DMS114 treated with DMSO at 0.1 percent for 48 hours (cell line): Measurements from ENCODE around the gene SEPTIN11.

Experiments
- DNase-seq: peaks from one replicate; lab custom pipeline; 2025; ENCODE audit not compliant: unreplicated experiment; lab: John Stamatoyannopoulos, UW

Gene SEPTIN11

DNA sequence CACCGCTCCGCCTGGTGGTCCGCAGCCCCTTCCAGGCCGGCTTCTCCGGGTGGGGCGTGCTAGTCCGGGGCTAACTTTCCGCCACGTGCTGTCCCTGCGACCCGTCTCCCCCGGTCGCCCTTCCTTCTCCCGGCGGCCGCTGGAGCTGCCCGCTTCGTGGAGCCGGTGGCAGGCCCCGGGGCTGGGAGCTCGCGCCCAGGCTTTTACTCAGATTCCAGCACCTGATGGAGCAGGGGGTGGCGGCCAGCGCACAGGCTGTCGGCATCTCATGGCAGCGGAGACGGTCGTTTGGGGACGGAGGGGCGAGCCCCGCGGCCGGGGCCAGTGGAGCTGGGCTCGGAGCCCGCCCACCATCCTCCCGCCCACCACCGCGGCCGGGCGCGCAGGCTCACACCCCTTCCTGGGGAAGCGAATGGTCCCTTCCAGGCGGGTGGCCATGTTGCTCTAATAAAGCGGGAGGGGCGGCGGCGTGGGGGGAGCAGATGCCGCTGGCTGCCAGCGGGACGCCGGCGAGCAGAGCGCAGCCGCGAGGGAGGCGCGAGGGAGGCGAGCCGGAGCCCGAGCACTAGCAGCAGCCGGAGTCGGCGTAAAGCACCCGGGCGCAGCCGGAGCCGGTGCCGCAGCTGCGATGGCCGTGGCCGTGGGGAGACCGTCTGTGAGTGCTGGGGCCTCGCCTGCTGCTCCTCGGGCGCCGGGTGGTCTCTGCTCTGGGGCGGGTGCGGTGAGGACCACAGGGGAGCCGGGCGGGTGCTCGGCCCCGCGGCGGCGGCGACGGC is at the start of gene SEPTIN11:
Gene SEPTIN11, plus strand, starts transcription at position 477 of the 776 bp plus-strand sequence. Its CDS starts 152 bp downstream, at position 629.
- DNase-seq = peak; percentile 39

- no peak for DNase-seq
Observed at GRCh38 chr4:76902233-76902890, 47.2 kb upstream of the SEPTIN11 start.

DNA sequence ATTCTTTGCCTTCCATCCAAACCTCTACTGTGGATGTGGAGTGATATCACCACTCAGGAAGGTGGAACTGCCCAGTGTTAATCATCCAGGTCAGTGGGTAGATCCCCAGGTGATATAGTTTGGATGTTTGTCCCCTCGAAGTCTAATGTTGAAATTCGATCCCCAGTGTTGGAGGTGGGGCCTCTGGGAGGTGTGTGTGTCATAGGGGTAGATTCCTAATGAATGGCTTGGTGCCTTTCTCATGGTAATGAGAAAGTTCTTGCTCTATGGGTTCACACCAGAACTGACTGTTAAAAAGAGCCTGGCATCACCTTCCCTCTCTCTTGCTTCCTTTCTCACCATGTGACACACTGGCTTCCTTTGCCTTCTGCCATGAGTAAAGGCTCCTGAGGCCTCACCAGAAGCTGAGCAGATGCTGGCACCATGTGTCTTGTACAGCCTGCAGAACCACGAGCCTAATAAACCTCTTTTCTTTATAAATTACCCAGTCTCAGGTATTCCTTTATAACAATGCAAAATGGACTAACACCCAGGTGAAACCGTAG is 44.8 kb upstream of the SEPTIN11 start:
- DNase-seq = no peak

DNA sequence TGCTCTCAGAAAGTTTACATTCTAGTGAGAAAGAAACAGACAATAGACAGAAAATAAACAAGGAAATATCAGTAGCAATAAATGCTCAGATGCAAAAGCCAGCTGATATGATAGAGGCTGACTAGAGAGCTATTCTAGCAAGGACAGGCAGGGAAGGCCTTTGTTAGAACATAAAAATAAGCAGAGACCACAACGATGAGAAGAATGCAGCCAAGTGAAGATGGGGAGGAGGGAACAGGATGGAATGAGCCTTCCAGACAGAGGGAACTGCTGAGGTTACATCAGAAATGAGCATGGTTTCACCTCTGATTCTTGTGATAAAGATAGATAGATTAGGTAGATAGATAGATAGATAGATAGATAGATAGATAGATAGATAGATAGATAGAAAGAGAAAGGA is 44.0 kb upstream of the SEPTIN11 start:
- no peak for DNase-seq

GRCh38 chr4:76909711-76910110 is 39.8 kb upstream of the SEPTIN11 start:
- DNase-seq = no peak

GRCh38 chr4:76920715-76921114 is 28.8 kb upstream of the SEPTIN11 start:
- DNase-seq = no peak

DNA sequence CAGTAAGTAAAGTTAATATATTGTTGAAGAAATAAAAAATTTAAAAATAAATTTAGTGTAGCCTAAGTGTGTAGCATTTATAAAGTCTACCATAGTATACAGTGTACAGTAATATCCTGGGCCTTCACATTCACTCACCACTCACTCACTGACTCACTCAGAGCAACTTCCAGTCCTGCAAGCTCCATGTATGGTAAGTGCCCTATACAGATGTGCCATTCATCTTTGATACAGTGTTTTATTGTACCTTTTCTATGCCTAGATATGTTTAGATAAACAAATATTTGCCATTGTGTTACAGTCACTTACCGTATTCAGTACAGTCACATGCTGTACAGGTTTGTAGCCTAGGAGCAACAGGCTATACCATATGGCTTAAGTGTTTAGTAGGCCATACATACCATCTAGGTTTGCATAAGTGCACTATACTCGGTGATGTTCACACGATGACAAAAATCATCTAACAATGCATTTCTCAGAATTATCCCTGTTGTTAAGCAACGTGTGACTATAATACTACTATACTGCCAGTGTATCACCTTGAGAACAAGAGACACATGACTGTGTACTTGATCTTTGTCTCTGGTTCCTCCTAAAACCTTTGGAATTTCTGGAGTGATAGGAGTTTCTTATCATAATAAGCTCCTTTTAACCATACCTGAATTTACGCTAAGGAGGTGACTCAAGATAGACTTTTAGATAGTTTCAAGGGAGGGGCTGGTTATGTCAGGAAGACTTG is 25.8 kb upstream of the SEPTIN11 start:
- no peak for DNase-seq

GRCh38 chr4:76926841-76927240 is 22.7 kb upstream of the SEPTIN11 start:
- DNase-seq = no peak

GRCh38 chr4:76930685-76931084 is 18.9 kb upstream of the SEPTIN11 start:
- no peak for DNase-seq

DNA sequence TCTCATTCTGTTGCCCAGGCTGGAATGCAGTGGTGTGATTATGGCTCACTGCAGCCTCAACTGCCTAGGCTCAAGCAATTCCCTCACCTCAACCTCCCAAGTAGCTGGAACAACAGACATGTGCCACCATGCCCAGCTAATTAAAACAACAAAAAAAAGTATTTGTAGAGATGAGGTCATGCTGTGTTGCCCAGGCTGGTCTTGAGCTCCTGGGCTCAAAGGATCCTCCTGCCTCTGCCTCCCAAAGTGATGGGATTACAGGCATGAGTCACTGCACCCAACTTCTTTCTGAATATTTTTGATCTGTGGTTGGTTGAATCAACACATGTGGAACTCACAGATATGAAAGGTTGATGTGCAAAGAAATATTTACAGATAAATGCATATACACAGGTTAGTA is 18.5 kb upstream of the SEPTIN11 start:
- DNase-seq = no peak

- no peak for DNase-seq
Observed at GRCh38 chr4:76931576-76932276, 17.8 kb upstream of the SEPTIN11 start.

GRCh38 chr4:76939184-76939583 is 10.4 kb upstream of the SEPTIN11 start:
- no peak for DNase-seq

DNA sequence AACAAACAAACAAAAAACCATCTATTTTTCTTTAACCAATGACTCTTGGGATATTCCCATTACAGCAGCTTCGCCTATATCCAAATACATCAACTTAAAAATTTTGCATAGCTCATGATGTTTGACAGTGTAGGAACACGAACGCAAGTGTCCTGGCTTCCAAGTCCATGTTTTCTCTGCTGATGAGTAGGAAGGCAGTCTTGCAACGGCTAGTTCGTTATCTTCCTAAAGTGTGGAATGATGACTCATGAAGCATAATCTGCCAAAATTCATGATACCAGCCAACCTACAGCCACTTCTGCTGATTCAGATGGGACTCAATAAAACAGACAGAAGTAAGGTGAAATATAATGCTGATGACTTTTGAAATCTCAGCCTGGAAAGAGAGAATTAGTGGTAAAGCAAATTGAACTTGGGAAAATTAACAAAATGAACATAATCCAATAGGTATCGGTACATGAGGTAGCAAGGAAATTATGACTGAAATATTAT is 6.4 kb upstream of the SEPTIN11 start:
- DNase-seq = no peak

GRCh38 chr4:76943790-76944189 is 5.8 kb upstream of the SEPTIN11 start:
- DNase-seq = no peak

DNA sequence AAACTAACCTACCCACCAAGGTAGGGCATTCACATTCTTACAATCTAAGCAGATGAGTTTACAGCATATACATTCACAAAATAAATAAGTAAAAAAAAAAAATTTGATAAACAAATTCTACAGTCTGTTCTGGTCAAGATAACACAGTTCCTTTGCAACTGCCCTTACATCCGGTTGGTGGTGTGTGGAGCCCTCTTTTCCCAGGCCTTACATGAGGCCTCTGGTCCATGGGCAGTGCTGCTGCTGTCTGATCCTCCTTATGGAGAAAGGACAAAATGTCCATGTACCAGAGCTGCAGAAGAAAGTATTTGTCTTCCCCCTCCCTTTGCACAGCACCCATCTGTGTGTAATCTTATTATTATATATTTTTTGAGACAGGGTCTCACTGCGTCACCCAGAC is 2.2 kb upstream of the SEPTIN11 start:
- no peak for DNase-seq

DNA sequence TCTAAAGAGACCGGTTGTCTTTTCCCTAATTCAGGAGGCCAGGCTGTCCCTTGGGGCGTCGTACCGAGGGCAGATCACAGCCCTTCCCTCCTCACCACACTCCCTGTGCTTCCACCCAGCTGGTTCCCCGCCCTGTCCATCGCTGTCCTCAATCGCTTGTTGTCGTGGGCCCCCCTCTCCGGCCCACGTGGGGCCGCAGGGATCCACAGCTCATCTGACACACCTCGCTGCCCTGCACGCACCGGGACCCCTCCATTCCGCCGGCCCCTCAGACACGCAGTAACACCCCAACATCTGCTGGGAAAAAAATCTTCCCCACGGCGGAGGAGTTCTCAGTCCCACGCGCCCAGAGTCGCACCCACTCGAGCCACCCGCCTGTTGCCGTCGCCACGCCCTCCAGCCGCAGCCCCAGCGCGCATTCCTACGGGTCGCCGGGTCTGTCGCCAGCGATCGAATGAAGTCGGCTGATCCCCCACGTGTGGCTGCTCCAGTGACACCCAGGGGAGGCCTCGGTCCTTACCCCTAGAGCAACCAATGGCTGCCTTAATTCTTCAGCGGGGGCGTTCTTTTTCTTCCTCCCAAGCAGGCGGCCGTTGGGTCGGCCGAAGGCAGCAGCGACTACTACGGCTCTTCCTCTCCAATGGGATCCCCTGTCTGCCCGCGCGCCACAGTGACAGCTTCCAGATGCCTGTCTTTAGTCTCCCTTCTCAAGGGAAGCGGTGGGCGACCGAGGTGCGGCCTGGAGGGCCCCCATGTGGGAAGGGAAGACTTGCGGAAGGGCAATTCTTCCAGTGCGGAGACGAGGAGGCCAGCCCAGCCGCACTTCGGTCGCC is 893 bp upstream of the SEPTIN11 start:
- peak; percentile 7 for DNase-seq

DNA sequence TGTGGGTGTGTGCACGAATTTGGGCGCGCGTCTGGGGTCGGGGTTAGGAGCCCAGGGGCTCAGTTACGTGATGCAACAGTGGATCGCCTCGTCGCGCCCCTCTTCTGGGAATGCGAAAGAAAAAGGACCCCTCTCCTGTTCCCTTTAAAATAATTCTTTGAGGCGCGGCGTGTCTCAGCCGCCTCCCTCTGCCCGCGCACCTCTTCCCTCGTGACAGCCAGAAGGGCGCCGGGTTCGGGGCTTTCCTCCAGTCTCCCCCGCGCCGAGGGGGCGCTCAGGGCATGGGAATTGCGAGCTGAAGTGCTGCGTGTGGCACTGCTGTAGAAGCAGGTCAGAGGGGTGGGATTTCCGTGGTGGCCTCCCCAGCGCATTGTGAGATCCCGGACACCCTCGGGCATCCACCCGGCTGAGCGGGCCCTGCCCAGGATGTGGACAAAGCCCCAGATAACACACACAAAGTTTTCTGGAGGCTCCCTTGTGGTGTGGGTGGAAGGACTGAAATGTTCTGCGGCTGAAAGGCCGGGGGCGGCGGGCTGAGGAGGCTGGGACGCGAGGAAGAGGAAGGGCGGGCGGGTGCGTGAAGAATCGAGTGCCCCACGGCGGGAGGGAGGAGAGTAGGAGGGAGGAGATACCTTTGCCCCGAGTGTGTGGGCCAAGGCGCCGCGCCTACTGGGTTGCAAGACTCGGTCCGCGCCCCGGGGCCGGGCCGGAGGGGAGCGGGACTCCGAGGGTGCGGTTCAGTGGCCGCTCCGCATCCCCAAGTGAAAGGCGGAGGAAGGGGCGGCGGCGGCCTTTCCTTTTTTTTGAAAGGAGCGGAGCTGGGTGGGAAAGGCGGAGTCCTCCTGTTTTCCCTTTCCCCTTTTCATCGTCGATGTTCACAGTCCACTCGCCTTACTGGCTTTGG is 752 bp downstream of the SEPTIN11 start:
- no peak for DNase-seq

- DNase-seq = no peak
Observed at GRCh38 chr4:76950956-76951671, 1.6 kb downstream of the SEPTIN11 start.
